ENCODE results near the gene KHDC3L.

KHDC3L gene

GRCh38 chr6:73362358-73362757 lies at the start of gene KHDC3L:
Gene KHDC3L (plus strand): TSS chr6:73362658. CDS start chr6:73362730, 72 bp downstream.
- TF ChIP-seq CTCF (IDR thresholded peaks at IDR 0.05; ENCODE audit: borderline replicate concordance, control extremely low read depth, extremely low read depth, insufficient read depth, missing control alignments) = no peak
- in situ Hi-C loops (cut with MboI; ENCODE audit: low sequenced_read_pairs, unreplicated experiment) = no loop called here
- no peak for DNase-seq (ENCODE audit: low spot score)

GRCh38 chr6:73314577-73315492 lies 47.6 kb upstream of the KHDC3L start:
- no peak for TF ChIP-seq CTCF (IDR thresholded peaks at IDR 0.05; ENCODE audit: borderline replicate concordance, control extremely low read depth, extremely low read depth, insufficient read depth, missing control alignments)
- in situ Hi-C loops (cut with MboI; ENCODE audit: low sequenced_read_pairs, unreplicated experiment) = no loop called here
- no peak for DNase-seq (ENCODE audit: low spot score)

- in situ Hi-C loops (cut with MboI; ENCODE audit: low sequenced_read_pairs, unreplicated experiment) = no loop called here
- no peak for DNase-seq (ENCODE audit: low spot score)
- TF ChIP-seq CTCF (IDR thresholded peaks at IDR 0.05; ENCODE audit: borderline replicate concordance, control extremely low read depth, extremely low read depth, insufficient read depth, missing control alignments) = no peak
Observed at GRCh38 chr6:73323323-73323722, 39.1 kb upstream of the KHDC3L start.

GRCh38 chr6:73325656-73326055 lies 36.8 kb upstream of the KHDC3L start:
- no peak for TF ChIP-seq CTCF (IDR thresholded peaks at IDR 0.05; ENCODE audit: borderline replicate concordance, control extremely low read depth, extremely low read depth, insufficient read depth, missing control alignments)
- no peak for DNase-seq (ENCODE audit: low spot score)
- in situ Hi-C loops (cut with MboI; ENCODE audit: low sequenced_read_pairs, unreplicated experiment) = loop anchor here (25.0 kb wide), 1 partner anchor 913 kb away; no protein-coding TSS in a partner anchor

- in situ Hi-C loops (cut with MboI; ENCODE audit: low sequenced_read_pairs, unreplicated experiment) = loop anchor here (25.0 kb wide), 1 partner anchor 916 kb away; no protein-coding TSS in a partner anchor
- no peak for TF ChIP-seq CTCF (IDR thresholded peaks at IDR 0.05; ENCODE audit: borderline replicate concordance, control extremely low read depth, extremely low read depth, insufficient read depth, missing control alignments)
- no peak for DNase-seq (ENCODE audit: low spot score)
Observed at GRCh38 chr6:73328790-73329189, 33.7 kb upstream of the KHDC3L start.

- DNase-seq (ENCODE audit: low spot score) = no peak
- in situ Hi-C loops (cut with MboI; ENCODE audit: low sequenced_read_pairs, unreplicated experiment) = loop anchor here (25.0 kb wide), 1 partner anchor 917 kb away; no protein-coding TSS in a partner anchor
- TF ChIP-seq CTCF (IDR thresholded peaks at IDR 0.05; ENCODE audit: borderline replicate concordance, control extremely low read depth, extremely low read depth, insufficient read depth, missing control alignments) = no peak
Observed at GRCh38 chr6:73329201-73329600, 33.3 kb upstream of the KHDC3L start.

All from GM13976 (cell line).